Glutamatergic neuron (in vitro differentiated cells): Measurements from ENCODE around the gene ICE2. TPM values are rescaled to one million over a fixed set of nuclear protein-coding genes. Genes with fewer than 3 reads are reported as not detected.
A peak's percentile ranks its signal among the peaks of the same experiment; 100 is the strongest.

Experiments
- DNase-seq: peaks from one replicate; pipeline ENCODE4 v3.0.0; 2022
- H3K27ac Mint-ChIP-seq: one replicate; pipeline ENCODE4 v1.8.0; 2020; ENCODE audit warnings: mild to moderate bottlenecking, mixed read lengths, inconsistent platforms; ENCODE audit not compliant: unreplicated experiment
- H3K27me3 Mint-ChIP-seq: one replicate; pipeline ENCODE4 v1.8.0; 2020; ENCODE audit warnings: mild to moderate bottlenecking, moderate library complexity, mixed read lengths, inconsistent platforms; ENCODE audit not compliant: unreplicated experiment
- H3K36me3 Mint-ChIP-seq: one replicate; pipeline ENCODE4 v1.8.0; 2020; ENCODE audit warnings: mild to moderate bottlenecking, mixed read lengths, inconsistent platforms; ENCODE audit not compliant: unreplicated experiment
- H3K4me1 Mint-ChIP-seq: one replicate; pipeline ENCODE4 v1.8.0; 2020; ENCODE audit warnings: mild to moderate bottlenecking, low read depth, mixed read lengths, inconsistent platforms; ENCODE audit not compliant: unreplicated experiment
- H3K4me3 Mint-ChIP-seq: one replicate; pipeline ENCODE4 v1.8.0; 2020; ENCODE audit warnings: mild to moderate bottlenecking, mixed read lengths, inconsistent platforms; ENCODE audit not compliant: unreplicated experiment
- H3K9me3 Mint-ChIP-seq: one replicate; pipeline ENCODE4 v1.8.0; 2020; ENCODE audit warnings: mild to moderate bottlenecking, moderate library complexity, mixed read lengths, inconsistent platforms; ENCODE audit not compliant: unreplicated experiment
- CTCF ChIP-seq: fragments of 200-600 bp; sonication (generic); IDR thresholded peaks from one replicate; pipeline ENCODE4 v1.5.0; 2021; ENCODE audit not compliant: partially characterized antibody, unreplicated experiment
- total RNA-seq: library from RNA; stranded (reverse); fragmentation: NEBNext Ultra II Directional; extraction: Animal tissue kit (Norgen Biotek cat#: 25700); gene quantifications from one replicate; pipeline ENCODE4 v1.2.1, GENCODE V29; 2021; ENCODE audit not compliant: unreplicated experiment

The ICE2 gene
- total RNA-seq, 1 donor from 2014 or later, result 53.9 TPM

GRCh38 chr15:60480888-60481287 lies 1.9 kb upstream of the ICE2 start:
- Mint-ChIP-seq H3K27me3 (peaks cover 4% of the 10 kb centered on the region), H3K27ac (no peak overlapping the region), H3K9me3 (peaks cover 6% of the 10 kb centered on the region), H3K4me1 (peaks cover 14% of the 10 kb centered on the region), H3K36me3 (no peaks in the 10 kb centered on the region), H3K4me3 (no peak overlapping the region)
- TF ChIP-seq CTCF, result no peak
- no peak for DNase-seq

- peaks cover 6% of the 10 kb centered on the region for H3K9me3 Mint-ChIP-seq
- H3K4me1 Mint-ChIP-seq, result peaks cover 14% of the 10 kb centered on the region
- H3K27ac Mint-ChIP-seq, result no peak overlapping the region
- no peak for TF ChIP-seq CTCF
- peak overlapping the region; percentile 97 for H3K4me3 Mint-ChIP-seq
- DNase-seq, result no peak
- no peaks in the 10 kb centered on the region for H3K36me3 Mint-ChIP-seq
- H3K27me3 Mint-ChIP-seq, result peaks cover 4% of the 10 kb centered on the region
These were observed 1.2 kb upstream of the ICE2 start for GRCh38 chr15:60480149-60480548.

GRCh38 chr15:60479361-60480110 lies 594 bp upstream of the ICE2 start:
- Mint-ChIP-seq H3K4me1 (peaks cover 14% of the 10 kb centered on the region), H3K27ac (peak overlapping the region; percentile 99), H3K27me3 (peaks cover 4% of the 10 kb centered on the region), H3K4me3 (peak overlapping the region; percentile 97), H3K9me3 (peaks cover 6% of the 10 kb centered on the region), H3K36me3 (no peaks in the 10 kb centered on the region)
- DNase-seq, result no peak
- no peak for TF ChIP-seq CTCF

- no peaks in the 10 kb centered on the region for H3K36me3 Mint-ChIP-seq
- peaks cover 6% of the 10 kb centered on the region for H3K9me3 Mint-ChIP-seq
- no peak for TF ChIP-seq CTCF
- H3K27ac Mint-ChIP-seq, result peak overlapping the region; percentile 99
- H3K4me3 Mint-ChIP-seq, result peak overlapping the region; percentile 97
- no peak for DNase-seq
- H3K4me1 Mint-ChIP-seq, result peaks cover 14% of the 10 kb centered on the region
- peaks cover 4% of the 10 kb centered on the region for H3K27me3 Mint-ChIP-seq
These were observed 901 bp downstream of the ICE2 start for GRCh38 chr15:60477916-60478565.

GRCh38 chr15:60477164-60477563 lies 1.8 kb downstream of the ICE2 start:
- H3K27me3 Mint-ChIP-seq, result peaks cover 4% of the 10 kb centered on the region
- no peaks in the 10 kb centered on the region for H3K36me3 Mint-ChIP-seq
- no peak overlapping the region for H3K4me3 Mint-ChIP-seq
- no peak for TF ChIP-seq CTCF
- H3K4me1 Mint-ChIP-seq, result peaks cover 14% of the 10 kb centered on the region
- H3K9me3 Mint-ChIP-seq, result peaks cover 6% of the 10 kb centered on the region
- H3K27ac Mint-ChIP-seq, result no peak overlapping the region
- no peak for DNase-seq
